G401.6 (cell line): ENCODE data around the gene INPP5B.
A peak's percentile ranks its signal among the peaks of the same experiment; 100 is the strongest.

Experiments used
- FAIRE-seq: peaks from 2 replicates; lab custom pipeline; 2012; peaks lifted over from hg19 to GRCh38; lab: Jason Lieb, UNC

The INPP5B gene

GRCh38 chr1:37831109-37831508 lies 115.7 kb downstream of the INPP5B start:
- no peak for FAIRE-seq

GRCh38 chr1:37828410-37829074 lies 118.3 kb downstream of the INPP5B start:
- no peak for FAIRE-seq

GRCh38 chr1:37825506-37825905 lies 121.3 kb downstream of the INPP5B start:
- no peak for FAIRE-seq

GRCh38 chr1:37824001-37824400 lies 122.9 kb downstream of the INPP5B start:
- no peak for FAIRE-seq

GRCh38 chr1:37822906-37823815 lies 123.7 kb downstream of the INPP5B start:
- no peak for FAIRE-seq

GRCh38 chr1:37821481-37821880 lies 125.4 kb downstream of the INPP5B start:
- no peak for FAIRE-seq

GRCh38 chr1:37817481-37817880 lies 129.4 kb downstream of the INPP5B start:
- FAIRE-seq, result no peak

GRCh38 chr1:37814252-37814651 lies 132.6 kb downstream of the INPP5B start:
- no peak for FAIRE-seq

- FAIRE-seq, result no peak
These were observed 133.2 kb downstream of the INPP5B start for GRCh38 chr1:37813529-37814145.

- peak; percentile 93 for FAIRE-seq
These were observed 135.7 kb downstream of the INPP5B start for GRCh38 chr1:37811027-37811655.
